HCT116 (cell line): ENCODE data around the gene FBXL7. TPM values are rescaled to one million over a fixed set of nuclear protein-coding genes. Genes with fewer than 3 reads are reported as not detected.

Experiments
- ATAC-seq: fragments of 200-7000 bp; cut with Tn5 transposase; 2 replicates; pipeline ENCODE4 v1.9.1; 2020; ENCODE audit warnings: mild to moderate bottlenecking, moderate library complexity
- BruUV-seq: library from RNA; stranded (reverse); fragments of 400-500 nt; replicated peaks from 2 replicates; lab custom pipeline; 2021; lab: Mats Ljungman, UMichigan
- CTCF ChIA-PET: fragments of 300-600 bp; sonication (Branson Sonifier 250); formaldehyde crosslinking; loops from one replicate; lab custom pipeline; 2021; ENCODE audit warnings: antibody characterized with exemption; lab: Charles Lee
- POLR2A ChIA-PET: fragments of 300-600, 350-600 bp; sonication (Branson Sonifier 250); formaldehyde crosslinking; loops from one replicate; lab custom pipeline; 2021; ENCODE audit warnings: antibody characterized with exemption; lab: Charles Lee
- RAD21 ChIA-PET, 2 experiments: fragments of 300-600 bp; sonication (Branson Sonifier 250); formaldehyde crosslinking; loops; one replicate each; lab custom pipeline; 2023; ENCODE audit warnings: low total read pairs in 2 of 2; ENCODE audit not compliant: uncharacterized antibody in 2 of 2, unreplicated experiment in 2 of 2, low non-redundant PET in 1 of 2; lab: Charles Lee
- DNase-seq: peaks from one replicate; pipeline ENCODE4 v3.0.0-alpha.2; 2010; ENCODE audit warnings: low read depth, low spot score
- H2AFZ ChIP-seq: fragments of 200-600 bp; shearing (Covaris generic), sonication (generic); 2 replicates; pipeline ENCODE4 v1.6.1; 2017; ENCODE audit warnings: low read depth, mixed run types, mixed read lengths, antibody characterized with exemption, low read length; ENCODE audit not compliant: poor library complexity, severe bottlenecking
- H3K27ac ChIP-seq: 2 replicates; pipeline ENCODE4 v1.5.1; 2012; ENCODE audit warnings: low read depth, low read length
- H3K27me3 ChIP-seq: fragments of 200-600 bp; sonication (generic); 2 replicates; pipeline ENCODE4 v1.6.1; 2016; ENCODE audit warnings: mixed run types, low read length, mixed read lengths; ENCODE audit not compliant: insufficient read depth
- H3K36me3 ChIP-seq, 2 experiments: fragments of 200-500 bp in 1 of 2; fragments of 200-600 bp in 1 of 2; sonication (Bioruptor generic) in 1 of 2; sonication (generic) in 1 of 2; 2 replicates each; pipeline versions ENCODE4 v1.5.1 to v1.6.1; 2014 to 2016; ENCODE audit warnings: low read length in 2 of 2, inconsistent platforms in 1 of 2, mixed read lengths in 1 of 2, mixed run types in 1 of 2; ENCODE audit not compliant: insufficient read depth in 2 of 2, control insufficient read depth in 1 of 2
- H3K4me1 ChIP-seq, 2 experiments: fragments of 200-600 bp in 1 of 2; sonication (generic) in 1 of 2; 2 replicates each; pipeline versions ENCODE4 v1.5.1 to v1.6.1; 2012 to 2017; ENCODE audit warnings: low read length in 2 of 2, inconsistent platforms in 1 of 2, mild to moderate bottlenecking in 1 of 2, mixed read lengths in 1 of 2, mixed run types in 1 of 2, moderate library complexity in 1 of 2; ENCODE audit not compliant: insufficient read depth in 2 of 2, control insufficient read depth in 1 of 2
- H3K4me2 ChIP-seq: fragments of 200-600 bp; sonication (generic); 2 replicates; pipeline ENCODE4 v1.6.1; 2017; ENCODE audit warnings: mixed run types, low read length, mixed read lengths
- H3K4me3 ChIP-seq, 2 experiments: fragments of 200-600 bp in 1 of 2; sonication (generic) in 1 of 2; replicated peaks in 1 of 2; 2 replicates each; pipeline ENCODE4 v1.5.1; 2011 to 2016; ENCODE audit warnings: low read length in 2 of 2, control low read depth in 1 of 2, low read depth in 1 of 2, mild to moderate bottlenecking in 1 of 2, mixed read lengths in 1 of 2, mixed run types in 1 of 2
- H3K79me2 ChIP-seq: fragments of 200-600 bp; sonication (generic); 2 replicates; pipeline ENCODE4 v1.6.1; 2017; ENCODE audit warnings: mild to moderate bottlenecking, mixed run types, low read length, moderate library complexity, mixed read lengths; ENCODE audit not compliant: insufficient read depth
- H3K9ac ChIP-seq: fragments of 200-600 bp; sonication (generic); 2 replicates; pipeline ENCODE4 v1.6.1; 2016; ENCODE audit warnings: low read length, mixed read lengths
- H3K9me2 ChIP-seq: fragments of 200-600 bp; sonication (generic), shearing (Covaris generic); 2 replicates; pipeline ENCODE4 v1.6.1; 2017; ENCODE audit warnings: mixed run types, mild to moderate bottlenecking, moderate library complexity; ENCODE audit not compliant: insufficient read depth
- H3K9me3 ChIP-seq, 2 experiments: fragments of 200-500 bp in 1 of 2; fragments of 200-600 bp in 1 of 2; sonication (Bioruptor generic) in 1 of 2; sonication (generic) in 1 of 2; 2 replicates each; pipeline ENCODE4 v1.6.1; 2014 to 2017; ENCODE audit warnings: low read length in 2 of 2, mixed read lengths in 2 of 2, inconsistent platforms in 1 of 2, low read depth in 1 of 2, mild to moderate bottlenecking in 1 of 2, mixed run types in 1 of 2, moderate library complexity in 1 of 2; ENCODE audit not compliant: control insufficient read depth in 1 of 2, insufficient read depth in 1 of 2
- H4K20me1 ChIP-seq: fragments of 200-600 bp; sonication (generic), shearing (Covaris generic); 2 replicates; pipeline ENCODE4 v1.6.1; 2017; ENCODE audit warnings: mixed run types, mild to moderate bottlenecking, moderate library complexity; ENCODE audit not compliant: insufficient read depth
- CBX3 ChIP-seq: IDR thresholded peaks from 2 replicates; pipeline ENCODE4 v1.6.1; 2012; ENCODE audit warnings: low read depth
- EGR1 ChIP-seq: IDR thresholded peaks from 2 replicates; pipeline ENCODE4 v1.6.1; 2012; ENCODE audit warnings: low read depth
- ELF1 ChIP-seq: IDR thresholded peaks from 2 replicates; pipeline ENCODE4 v1.6.1; 2012; ENCODE audit warnings: low read depth, borderline replicate concordance
- EZH2 ChIP-seq: fragments of 200-600 bp; sonication (generic); IDR thresholded peaks from 2 replicates; pipeline ENCODE4 v1.6.1; 2017; ENCODE audit warnings: antibody characterized with exemption, mixed run types
- EZH2phosphoT487 ChIP-seq: fragments of 200-600 bp; IDR thresholded peaks from 2 replicates; pipeline ENCODE4 v1.6.1; 2018; ENCODE audit warnings: antibody characterized with exemption, borderline replicate concordance
- FOSL1 ChIP-seq: IDR thresholded peaks from 2 replicates; pipeline ENCODE4 v1.6.1; 2012; ENCODE audit warnings: low read depth
- JUND ChIP-seq: IDR thresholded peaks from 2 replicates; pipeline ENCODE4 v1.6.1; 2012
- POLR2A ChIP-seq: IDR thresholded peaks from 2 replicates; pipeline ENCODE4 v1.7.0; 2011; ENCODE audit warnings: borderline replicate concordance; ENCODE audit not compliant: insufficient read depth, insufficient read length; ENCODE audit errors: extremely low read depth
- POLR2AphosphoS5 ChIP-seq: IDR thresholded peaks from 2 replicates; pipeline ENCODE4 v1.6.1; 2011; ENCODE audit warnings: mild to moderate bottlenecking, low read depth, low read length, moderate library complexity
- SIN3A ChIP-seq: IDR thresholded peaks from 2 replicates; pipeline ENCODE4 v1.6.1; 2012; ENCODE audit warnings: low read depth
- SP1 ChIP-seq: IDR thresholded peaks from 2 replicates; pipeline ENCODE4 v1.6.1; 2012; ENCODE audit warnings: low read depth
- TCF7L2 ChIP-seq: IDR thresholded peaks from 2 replicates; pipeline ENCODE4 v1.7.0; 2011; ENCODE audit warnings: borderline replicate concordance, inconsistent platforms; ENCODE audit not compliant: insufficient read depth, insufficient read length; ENCODE audit errors: extremely low read depth
- YY1 ChIP-seq: IDR thresholded peaks from 2 replicates; pipeline ENCODE4 v1.6.1; 2011; ENCODE audit warnings: low read length, low read depth, moderate library complexity, mild to moderate bottlenecking; ENCODE audit not compliant: insufficient replicate concordance; ENCODE audit errors: extremely low read depth
- ZFX ChIP-seq: fragments of 450-650 bp; IDR thresholded peaks from 2 replicates; pipeline ENCODE4 v1.6.1; 2017
- intact Hi-C: fragments of 100-400 bp; cut with micrococcal nuclease; formaldehyde crosslinking; loops from 2 replicates; pipeline ENCODE4 v1.10.0; 2022
- total RNA-seq: library from RNA; stranded (reverse); gene quantifications from one replicate; pipeline ENCODE4 v1.2.1, GENCODE V29; 2021; ENCODE audit not compliant: unreplicated experiment
- TF ChIP-seq, protein P1 (sequence below): IDR thresholded peaks from 2 replicates; pipeline ENCODE4 v1.6.1; 2012
- TF ChIP-seq, protein P2 (sequence below): IDR thresholded peaks from 2 replicates; pipeline ENCODE4 v1.6.1; 2012
- TF ChIP-seq, protein P3 (sequence below): IDR thresholded peaks from 2 replicates; pipeline ENCODE4 v1.6.1; 2012; ENCODE audit warnings: low read depth
- TF ChIP-seq, protein P4 (sequence below), 3 experiments: fragments of 200-600 bp in 1 of 3; sonication (generic) in 1 of 3; IDR thresholded peaks in 2 of 3; conservative IDR thresholded peaks in 1 of 3; 2 replicates each; pipeline ENCODE4 v1.5.1; 2012 to 2017; ENCODE audit warnings: low read depth in 2 of 3, low read length in 2 of 3, antibody characterized with exemption in 1 of 3, borderline replicate concordance in 1 of 3, control low read depth in 1 of 3, mild to moderate bottlenecking in 1 of 3, mixed read lengths in 1 of 3, mixed run types in 1 of 3, moderate library complexity in 1 of 3; ENCODE audit not compliant: insufficient read depth in 1 of 3

The FBXL7 gene
- total RNA-seq, 1 experiment from 2014 or later: 0.05 TPM

DNA sequence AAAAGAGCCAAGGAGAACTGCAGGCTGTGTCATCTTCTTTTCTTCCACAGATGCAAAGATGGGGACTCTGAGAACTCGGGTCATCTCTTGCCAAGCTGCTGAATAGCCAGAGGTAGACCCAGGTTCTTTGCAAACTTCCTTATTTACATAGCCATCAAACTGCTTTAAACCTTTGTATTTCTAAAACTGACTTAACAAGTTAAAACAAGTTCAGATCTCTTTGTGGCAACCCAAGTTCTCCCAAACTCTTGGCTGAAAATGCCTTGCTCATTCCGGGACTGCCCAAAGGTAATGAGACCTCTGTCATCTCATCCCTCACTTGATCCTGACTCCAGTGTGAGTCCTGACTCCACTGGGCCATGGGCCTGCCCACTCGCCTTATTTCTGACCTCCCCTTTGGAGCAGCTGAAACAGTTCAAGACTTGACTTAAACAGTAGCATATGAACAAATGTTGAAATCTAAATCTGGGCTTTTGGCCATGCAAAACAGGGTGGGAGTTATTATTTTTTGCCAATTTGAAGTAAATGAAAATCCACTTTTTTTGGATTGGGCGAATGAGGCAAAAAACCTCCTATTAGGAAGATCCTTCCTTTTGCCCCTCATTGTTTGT lies 50.6 kb downstream of the FBXL7 start:
- RAD21 ChIA-PET: no interaction called here
- H3K4me2 ChIP-seq: no peak overlapping the region

More for the DNA sequence above, 50.6 kb downstream of the FBXL7 start:
- peaks cover 15 to 30% of the 10 kb centered on the region in 2 experiments; a peak in 3 of 4 replicates for H3K9me3 ChIP-seq
- ChIA-PET CTCF (no interaction called here), POLR2A (no interaction called here)
- no peak overlapping the region for H3K4me3 ChIP-seq
- no peaks in the 10 kb centered on the region for H4K20me1 ChIP-seq
- H3K9ac ChIP-seq: no peak overlapping the region
- no TSS peak for BruUV-seq
- DNase-seq (no peak), ATAC-seq (no peak)
- no peaks in the 10 kb centered on the region for H3K4me1 ChIP-seq
- no peaks in the 10 kb centered on the region for H3K79me2 ChIP-seq
- no peak for TF ChIP-seq POLR2AphosphoS5
- TF ChIP-seq JUND: no peak
- TF ChIP-seq, protein P1, sequence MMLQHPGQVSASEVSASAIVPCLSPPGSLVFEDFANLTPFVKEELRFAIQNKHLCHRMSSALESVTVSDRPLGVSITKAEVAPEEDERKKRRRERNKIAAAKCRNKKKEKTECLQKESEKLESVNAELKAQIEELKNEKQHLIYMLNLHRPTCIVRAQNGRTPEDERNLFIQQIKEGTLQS: no peak
- TF ChIP-seq FOSL1: no peak
- TF ChIP-seq ZFX: no peak
- TF ChIP-seq ELF1: no peak
- no peak for TF ChIP-seq EZH2
- TF ChIP-seq, protein P2, sequence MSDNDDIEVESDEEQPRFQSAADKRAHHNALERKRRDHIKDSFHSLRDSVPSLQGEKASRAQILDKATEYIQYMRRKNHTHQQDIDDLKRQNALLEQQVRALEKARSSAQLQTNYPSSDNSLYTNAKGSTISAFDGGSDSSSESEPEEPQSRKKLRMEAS: no peak
- TF ChIP-seq, protein P3, sequence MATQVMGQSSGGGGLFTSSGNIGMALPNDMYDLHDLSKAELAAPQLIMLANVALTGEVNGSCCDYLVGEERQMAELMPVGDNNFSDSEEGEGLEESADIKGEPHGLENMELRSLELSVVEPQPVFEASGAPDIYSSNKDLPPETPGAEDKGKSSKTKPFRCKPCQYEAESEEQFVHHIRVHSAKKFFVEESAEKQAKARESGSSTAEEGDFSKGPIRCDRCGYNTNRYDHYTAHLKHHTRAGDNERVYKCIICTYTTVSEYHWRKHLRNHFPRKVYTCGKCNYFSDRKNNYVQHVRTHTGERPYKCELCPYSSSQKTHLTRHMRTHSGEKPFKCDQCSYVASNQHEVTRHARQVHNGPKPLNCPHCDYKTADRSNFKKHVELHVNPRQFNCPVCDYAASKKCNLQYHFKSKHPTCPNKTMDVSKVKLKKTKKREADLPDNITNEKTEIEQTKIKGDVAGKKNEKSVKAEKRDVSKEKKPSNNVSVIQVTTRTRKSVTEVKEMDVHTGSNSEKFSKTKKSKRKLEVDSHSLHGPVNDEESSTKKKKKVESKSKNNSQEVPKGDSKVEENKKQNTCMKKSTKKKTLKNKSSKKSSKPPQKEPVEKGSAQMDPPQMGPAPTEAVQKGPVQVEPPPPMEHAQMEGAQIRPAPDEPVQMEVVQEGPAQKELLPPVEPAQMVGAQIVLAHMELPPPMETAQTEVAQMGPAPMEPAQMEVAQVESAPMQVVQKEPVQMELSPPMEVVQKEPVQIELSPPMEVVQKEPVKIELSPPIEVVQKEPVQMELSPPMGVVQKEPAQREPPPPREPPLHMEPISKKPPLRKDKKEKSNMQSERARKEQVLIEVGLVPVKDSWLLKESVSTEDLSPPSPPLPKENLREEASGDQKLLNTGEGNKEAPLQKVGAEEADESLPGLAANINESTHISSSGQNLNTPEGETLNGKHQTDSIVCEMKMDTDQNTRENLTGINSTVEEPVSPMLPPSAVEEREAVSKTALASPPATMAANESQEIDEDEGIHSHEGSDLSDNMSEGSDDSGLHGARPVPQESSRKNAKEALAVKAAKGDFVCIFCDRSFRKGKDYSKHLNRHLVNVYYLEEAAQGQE: no peak
- no peak for TF ChIP-seq SIN3A
- TF ChIP-seq, protein P4, sequence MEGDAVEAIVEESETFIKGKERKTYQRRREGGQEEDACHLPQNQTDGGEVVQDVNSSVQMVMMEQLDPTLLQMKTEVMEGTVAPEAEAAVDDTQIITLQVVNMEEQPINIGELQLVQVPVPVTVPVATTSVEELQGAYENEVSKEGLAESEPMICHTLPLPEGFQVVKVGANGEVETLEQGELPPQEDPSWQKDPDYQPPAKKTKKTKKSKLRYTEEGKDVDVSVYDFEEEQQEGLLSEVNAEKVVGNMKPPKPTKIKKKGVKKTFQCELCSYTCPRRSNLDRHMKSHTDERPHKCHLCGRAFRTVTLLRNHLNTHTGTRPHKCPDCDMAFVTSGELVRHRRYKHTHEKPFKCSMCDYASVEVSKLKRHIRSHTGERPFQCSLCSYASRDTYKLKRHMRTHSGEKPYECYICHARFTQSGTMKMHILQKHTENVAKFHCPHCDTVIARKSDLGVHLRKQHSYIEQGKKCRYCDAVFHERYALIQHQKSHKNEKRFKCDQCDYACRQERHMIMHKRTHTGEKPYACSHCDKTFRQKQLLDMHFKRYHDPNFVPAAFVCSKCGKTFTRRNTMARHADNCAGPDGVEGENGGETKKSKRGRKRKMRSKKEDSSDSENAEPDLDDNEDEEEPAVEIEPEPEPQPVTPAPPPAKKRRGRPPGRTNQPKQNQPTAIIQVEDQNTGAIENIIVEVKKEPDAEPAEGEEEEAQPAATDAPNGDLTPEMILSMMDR (IDR thresholded peaks at IDR 0.05 in 2 of 3, conservative IDR thresholded peaks at IDR 0.05 in 1 of 3; ENCODE audit: borderline replicate concordance in 1 of 3, insufficient read depth in 1 of 3, low read depth in 2 of 3, low read length in 2 of 3): no peak
- TF ChIP-seq POLR2A: no peak
- TF ChIP-seq YY1: no peak
- TF ChIP-seq CBX3: no peak
- TF ChIP-seq EGR1: no peak
- TF ChIP-seq TCF7L2: no peak
- no peak for TF ChIP-seq EZH2phosphoT487
- TF ChIP-seq SP1: no peak
- H3K27ac ChIP-seq: no peak overlapping the region
- H3K27me3 ChIP-seq: no peaks in the 10 kb centered on the region
- H3K9me2 ChIP-seq: no peaks in the 10 kb centered on the region
- no peak overlapping the region for H2AFZ ChIP-seq
- intact Hi-C loops: no loop called here
- no peaks in the 10 kb centered on the region for H3K36me3 ChIP-seq
